ENCODE results near the gene ZNF860.
"Not testable (repeated sequence)": the region's sequence is repeated elsewhere in the genome, so short reads cannot be mapped to it uniquely, and the experiment has no call there.

The ZNF860 gene

DNA sequence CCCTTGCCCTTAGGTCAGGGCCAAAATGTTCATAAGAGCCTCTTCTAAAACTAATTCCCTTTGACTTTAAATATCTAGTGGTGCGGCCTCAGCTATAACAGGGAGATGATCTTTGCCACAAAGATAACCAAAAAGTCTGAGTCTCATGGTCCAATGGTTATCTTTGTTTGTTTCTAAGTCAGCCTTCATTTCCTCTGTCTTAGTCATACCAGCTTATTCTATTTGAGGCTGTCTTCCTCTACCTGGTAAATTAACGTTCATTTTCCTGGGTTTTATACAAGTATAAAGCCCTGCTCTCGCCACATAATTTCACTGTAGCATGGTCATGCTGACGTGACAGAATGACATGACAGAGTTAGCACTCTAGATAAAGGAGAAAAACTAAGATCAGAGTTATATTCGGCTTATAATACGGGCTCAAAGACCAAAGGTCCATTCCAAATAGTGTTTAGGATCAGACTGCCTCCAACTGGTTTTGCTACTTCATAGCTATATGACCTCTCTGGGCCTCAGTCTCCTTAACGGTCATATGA is 18.4 kb downstream of the ZNF860 start:
- DNase-seq, result no peak

- no peak for DNase-seq
Measured at GRCh38 chr3:32000877-32001276, 19.3 kb downstream of the ZNF860 start.

GRCh38 chr3:32002561-32003368 is 21.2 kb downstream of the ZNF860 start:
- DNase-seq, result no peak

- DNase-seq, result no peak
Measured at GRCh38 chr3:32003380-32003779, 21.8 kb downstream of the ZNF860 start.

GRCh38 chr3:32004113-32004765 is 22.7 kb downstream of the ZNF860 start:
- DNase-seq, result no peak

- no peak for DNase-seq
Measured at GRCh38 chr3:32009101-32009500, 27.6 kb downstream of the ZNF860 start.

- DNase-seq, result no peak
Measured at GRCh38 chr3:32009957-32010356, 28.4 kb downstream of the ZNF860 start.

GRCh38 chr3:32010699-32011098 is 29.1 kb downstream of the ZNF860 start:
- not testable (repeated sequence) for DNase-seq

- not testable (repeated sequence) for DNase-seq
Measured at GRCh38 chr3:32015638-32016037, 34.1 kb downstream of the ZNF860 start.

DNA sequence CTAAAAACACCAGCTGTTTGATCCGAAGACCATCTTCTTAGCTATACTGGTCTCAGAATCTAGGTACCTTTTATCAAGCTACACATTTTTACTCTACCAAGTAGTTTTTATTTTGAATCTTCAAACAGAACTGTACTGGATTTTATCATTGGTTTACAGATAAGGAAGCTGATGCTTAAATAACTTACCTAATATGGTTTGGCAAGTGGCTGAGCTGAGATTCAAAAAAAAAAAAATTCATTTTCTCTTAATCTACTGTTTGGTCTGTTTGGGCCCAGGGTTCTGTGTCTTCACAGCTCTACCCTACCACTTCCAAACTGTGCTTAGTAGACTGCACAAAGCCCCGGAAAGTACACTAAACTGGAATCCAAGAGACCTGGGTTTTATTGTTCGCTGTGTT is 35.7 kb downstream of the ZNF860 start:
- DNase-seq, result no peak

DNA sequence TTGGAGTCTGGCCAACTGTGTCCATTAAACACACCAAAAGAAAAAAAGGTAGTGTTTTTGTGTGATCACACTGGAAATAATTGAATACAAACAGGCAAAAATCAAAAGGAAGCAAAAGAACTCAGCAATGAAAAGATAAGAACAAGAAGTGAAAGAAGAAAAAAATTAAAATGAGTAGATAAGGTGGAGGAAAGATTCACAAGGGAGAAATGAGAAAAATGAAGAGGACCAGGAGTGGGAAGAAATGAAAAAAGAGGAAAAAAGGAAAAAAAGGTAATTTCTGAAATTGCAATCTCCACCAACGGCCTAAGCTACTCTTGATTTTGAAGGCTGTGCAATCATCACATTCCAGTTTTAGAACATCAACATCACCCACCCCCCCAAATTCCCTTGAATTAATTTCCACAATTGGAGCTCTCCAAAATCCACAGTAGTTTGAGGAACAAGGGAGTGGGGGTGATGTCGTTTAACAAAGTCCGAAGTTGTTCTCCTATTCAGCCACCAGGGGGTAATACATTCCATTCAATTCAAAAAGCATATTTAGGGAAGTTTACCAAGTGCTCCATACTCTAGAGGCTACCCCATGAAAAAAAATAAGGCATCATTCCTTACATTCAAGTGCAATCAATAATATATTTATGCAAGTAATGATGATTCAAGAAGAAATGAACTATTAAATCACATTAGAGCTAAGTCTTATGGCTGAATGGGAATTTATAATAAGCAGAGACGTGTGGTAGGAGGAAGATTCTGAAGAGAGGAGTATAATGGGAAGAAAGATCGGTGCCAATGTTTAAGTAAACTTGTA is 37.4 kb downstream of the ZNF860 start:
- no peak for DNase-seq

- no peak for DNase-seq
Measured at GRCh38 chr3:32021155-32021554, 39.6 kb downstream of the ZNF860 start.

GRCh38 chr3:32021748-32022147 is 40.2 kb downstream of the ZNF860 start:
- no peak for DNase-seq

GRCh38 chr3:32022947-32023346 is 41.4 kb downstream of the ZNF860 start:
- no peak for DNase-seq

DNA sequence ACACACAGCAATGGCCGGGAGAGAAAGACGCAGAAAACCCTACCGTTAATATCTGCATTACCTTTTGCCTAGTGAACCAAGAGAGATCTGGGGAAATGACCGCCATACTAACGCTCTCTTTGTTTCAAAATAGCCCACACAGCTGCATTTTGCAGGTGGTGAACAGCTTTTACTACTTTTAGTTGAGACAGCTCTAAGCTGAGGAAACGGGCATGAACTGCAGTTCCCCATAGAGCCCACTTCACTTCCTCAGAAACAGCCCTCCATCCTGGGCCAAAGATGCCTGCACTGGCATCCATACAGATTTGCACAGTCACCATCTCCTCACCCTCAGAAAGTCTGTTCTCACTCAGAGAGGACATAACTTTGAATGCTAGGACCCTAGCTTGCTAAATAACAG is 45.0 kb downstream of the ZNF860 start:
- no peak for DNase-seq

GRCh38 chr3:32037932-32038267 is 56.4 kb downstream of the ZNF860 start:
- no peak for DNase-seq

DNA sequence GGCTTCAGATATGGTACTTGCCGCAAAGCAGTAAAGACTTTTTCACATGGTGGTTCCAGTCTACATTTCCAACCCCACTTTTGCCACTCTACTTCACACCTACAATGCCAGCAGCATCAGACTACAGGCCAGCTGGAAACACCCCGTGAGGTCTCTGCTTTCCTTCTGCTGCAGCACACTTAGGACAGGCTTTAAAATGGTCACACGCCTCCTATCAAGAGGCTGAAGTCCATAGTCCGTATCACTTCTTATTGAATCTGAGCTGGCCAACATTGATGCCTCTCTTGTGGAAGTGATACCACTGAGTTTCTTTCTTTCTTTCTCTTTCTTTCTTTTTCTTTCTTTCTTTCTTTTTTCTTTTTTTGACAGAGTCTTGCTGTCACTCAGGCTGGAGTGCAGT is 59.8 kb downstream of the ZNF860 start:
- DNase-seq, result no peak
